Erythroblast (primary cell): Measurements from ENCODE around the gene CRB1.

Source experiments
- GATA1 ChIP-seq: IDR thresholded peaks from 2 replicates; pipeline ENCODE4 v1.6.1; 2011; ENCODE audit warnings: low read depth, mild to moderate bottlenecking, control low read depth, low read length, moderate library complexity
- POLR2A ChIP-seq: IDR thresholded peaks from 2 replicates; pipeline ENCODE4 v1.6.1; 2011; ENCODE audit warnings: mild to moderate bottlenecking, low read length

- TF ChIP-seq POLR2A, result no peak
- no peak for TF ChIP-seq GATA1
Measured at GRCh38 chr1:197363855-197364254, 95.8 kb downstream of the CRB1 start.
